Measurements from ENCODE around the gene NETO2.

DNA sequence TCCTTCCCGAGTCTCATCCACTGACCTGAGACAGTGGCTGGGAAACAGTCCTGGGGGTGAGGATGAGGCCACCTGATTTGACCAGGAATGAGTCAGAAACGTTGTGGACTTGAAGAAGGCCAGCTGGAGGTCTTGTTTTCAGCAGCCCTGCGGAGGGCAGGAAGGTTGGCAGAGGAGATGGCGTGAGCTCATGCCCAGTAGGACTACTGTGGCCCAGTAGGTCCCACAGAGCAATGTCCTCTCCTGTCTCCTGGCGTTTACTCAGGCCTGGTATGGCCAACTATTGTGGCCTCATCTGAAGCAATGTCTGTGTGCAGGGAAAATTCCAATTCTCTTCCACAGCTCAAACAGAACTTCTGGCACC, 86.1 kb downstream of the NETO2 start:
- TF ChIP-seq, protein P1, sequence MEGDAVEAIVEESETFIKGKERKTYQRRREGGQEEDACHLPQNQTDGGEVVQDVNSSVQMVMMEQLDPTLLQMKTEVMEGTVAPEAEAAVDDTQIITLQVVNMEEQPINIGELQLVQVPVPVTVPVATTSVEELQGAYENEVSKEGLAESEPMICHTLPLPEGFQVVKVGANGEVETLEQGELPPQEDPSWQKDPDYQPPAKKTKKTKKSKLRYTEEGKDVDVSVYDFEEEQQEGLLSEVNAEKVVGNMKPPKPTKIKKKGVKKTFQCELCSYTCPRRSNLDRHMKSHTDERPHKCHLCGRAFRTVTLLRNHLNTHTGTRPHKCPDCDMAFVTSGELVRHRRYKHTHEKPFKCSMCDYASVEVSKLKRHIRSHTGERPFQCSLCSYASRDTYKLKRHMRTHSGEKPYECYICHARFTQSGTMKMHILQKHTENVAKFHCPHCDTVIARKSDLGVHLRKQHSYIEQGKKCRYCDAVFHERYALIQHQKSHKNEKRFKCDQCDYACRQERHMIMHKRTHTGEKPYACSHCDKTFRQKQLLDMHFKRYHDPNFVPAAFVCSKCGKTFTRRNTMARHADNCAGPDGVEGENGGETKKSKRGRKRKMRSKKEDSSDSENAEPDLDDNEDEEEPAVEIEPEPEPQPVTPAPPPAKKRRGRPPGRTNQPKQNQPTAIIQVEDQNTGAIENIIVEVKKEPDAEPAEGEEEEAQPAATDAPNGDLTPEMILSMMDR (conservative IDR thresholded peaks at IDR 0.05 in 1 of 2, IDR thresholded peaks at IDR 0.05 in 1 of 2; ENCODE audit: low read depth in 1 of 2, low read length in 2 of 2): no peak
- no peak for TF ChIP-seq EZH2 (IDR thresholded peaks at IDR 0.05; ENCODE audit: low read length, missing control alignments)
